ENCODE data around the gene BTBD7. TPM values are rescaled to one million over a fixed set of nuclear protein-coding genes. Genes with fewer than 3 reads are reported as not detected.

The BTBD7 gene
- total RNA-seq, 4 donors from 2014 or later, result 16.7 to 60.4 (median 55.3) TPM

Other genes starting within 250 kb of the BTBD7 start
- gene ITPK1, start 217.1 kb downstream of the BTBD7 start, total RNA-seq, result 10 to 100 TPM; 19.7 to 97.7 (median 26.5) TPM
- gene MOAP1, start 148.1 kb downstream of the BTBD7 start, total RNA-seq, result 10 to 100 TPM; 14.6 to 37.1 (median 20.4) TPM
- gene LYSET, start 147.7 kb downstream of the BTBD7 start, total RNA-seq, result 10 to 100 TPM in 2 of 4 donors, 1 to 10 TPM in 1, under 1 TPM in 1; 0.51 to 21.8 (median 14.4) TPM
- 10 to 100 TPM in 2 of 4 donors, 1 to 10 TPM in 1, under 1 TPM in 1; 0.51 to 16.7 (median 11.8) TPM for gene GON7, start 126.0 kb downstream of the BTBD7 start, total RNA-seq
- gene UBR7, start 125.8 kb downstream of the BTBD7 start, total RNA-seq, result 10 to 100 TPM; 15.6 to 55.2 (median 33.1) TPM
- gene COX8C, start 14.1 kb upstream of the BTBD7 start, total RNA-seq, result not detected
- under 1 TPM in 2 of 4 donors, not detected in 2; 0.24 to 0.35 TPM for gene UNC79, start 97.9 kb upstream of the BTBD7 start, total RNA-seq